ENCODE data around the gene IL1RAPL2.

The IL1RAPL2 gene

DNA sequence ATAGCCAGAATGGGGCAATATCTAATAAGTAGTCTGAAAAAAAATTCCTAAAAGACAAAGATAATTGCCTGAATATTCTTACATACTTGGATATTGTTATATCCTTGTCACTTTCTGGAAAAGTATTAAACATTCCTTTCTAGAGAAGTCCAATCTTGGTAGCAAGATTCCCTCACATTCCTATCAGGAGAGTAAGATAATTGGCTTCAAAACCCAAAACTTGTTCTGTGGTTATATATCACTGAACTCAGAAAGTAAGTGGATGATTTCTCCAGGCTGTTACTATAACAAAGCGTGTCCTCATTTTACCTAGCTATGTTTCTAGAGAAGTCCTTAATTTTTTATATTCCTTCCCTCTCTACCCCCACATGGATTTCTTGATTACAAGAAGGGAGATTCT lies 700.5 kb downstream of the IL1RAPL2 start:
- H3K27ac ChIP-seq = no peak overlapping the region
- TF ChIP-seq, protein P1, sequence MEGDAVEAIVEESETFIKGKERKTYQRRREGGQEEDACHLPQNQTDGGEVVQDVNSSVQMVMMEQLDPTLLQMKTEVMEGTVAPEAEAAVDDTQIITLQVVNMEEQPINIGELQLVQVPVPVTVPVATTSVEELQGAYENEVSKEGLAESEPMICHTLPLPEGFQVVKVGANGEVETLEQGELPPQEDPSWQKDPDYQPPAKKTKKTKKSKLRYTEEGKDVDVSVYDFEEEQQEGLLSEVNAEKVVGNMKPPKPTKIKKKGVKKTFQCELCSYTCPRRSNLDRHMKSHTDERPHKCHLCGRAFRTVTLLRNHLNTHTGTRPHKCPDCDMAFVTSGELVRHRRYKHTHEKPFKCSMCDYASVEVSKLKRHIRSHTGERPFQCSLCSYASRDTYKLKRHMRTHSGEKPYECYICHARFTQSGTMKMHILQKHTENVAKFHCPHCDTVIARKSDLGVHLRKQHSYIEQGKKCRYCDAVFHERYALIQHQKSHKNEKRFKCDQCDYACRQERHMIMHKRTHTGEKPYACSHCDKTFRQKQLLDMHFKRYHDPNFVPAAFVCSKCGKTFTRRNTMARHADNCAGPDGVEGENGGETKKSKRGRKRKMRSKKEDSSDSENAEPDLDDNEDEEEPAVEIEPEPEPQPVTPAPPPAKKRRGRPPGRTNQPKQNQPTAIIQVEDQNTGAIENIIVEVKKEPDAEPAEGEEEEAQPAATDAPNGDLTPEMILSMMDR (conservative IDR thresholded peaks at IDR 0.05; ENCODE audit: low read depth) = no peak
- ChIA-PET POLR2A (ENCODE audit: low non-redundant PET) (no interaction called here), CTCF (no interaction called here)
- no peak for DNase-seq (ENCODE audit: low spot score)

DNA sequence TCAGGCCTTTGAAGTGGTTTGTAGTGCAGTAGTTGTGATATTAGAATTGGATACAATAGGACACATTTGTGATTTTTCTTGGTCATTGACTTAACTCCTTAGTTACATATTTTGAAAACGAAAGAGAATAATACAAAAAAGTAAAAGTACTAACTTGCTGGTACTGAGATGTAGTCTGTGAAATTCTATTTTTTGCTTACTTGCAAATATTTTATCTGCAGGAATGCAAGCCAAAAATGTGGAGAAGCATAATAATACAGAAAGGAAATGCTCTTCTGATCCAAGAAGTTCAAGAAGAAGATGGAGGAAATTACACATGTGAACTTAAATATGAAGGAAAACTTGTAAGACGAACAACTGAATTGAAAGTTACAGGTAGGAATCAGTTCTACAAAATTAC lies 701.2 kb downstream of the IL1RAPL2 start:
- CTCF ChIA-PET = no interaction called here
- no peak overlapping the region for H3K27ac ChIP-seq
- no peak for DNase-seq (ENCODE audit: low spot score)
- POLR2A ChIA-PET (ENCODE audit: low non-redundant PET) = no interaction called here
- TF ChIP-seq, protein P1 (conservative IDR thresholded peaks at IDR 0.05; ENCODE audit: low read depth) = no peak

DNA sequence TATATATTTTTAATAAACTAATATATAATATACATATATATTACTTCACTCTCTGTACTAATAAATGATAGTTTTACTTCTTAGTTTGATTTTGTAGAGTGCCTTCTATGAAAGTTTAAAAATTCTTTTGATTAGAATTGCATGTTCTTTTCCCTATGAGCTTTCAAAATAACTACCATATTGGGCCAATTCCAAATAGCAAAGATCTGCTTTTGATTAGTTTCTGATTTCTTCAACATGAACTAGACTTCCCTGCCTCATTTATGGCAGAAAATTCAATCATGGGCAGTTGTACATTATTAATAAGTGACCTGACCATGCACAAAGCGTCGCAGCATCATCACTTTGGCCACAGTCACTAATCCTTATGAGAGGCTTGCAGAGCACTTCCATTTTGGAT lies 703.4 kb downstream of the IL1RAPL2 start:
- POLR2A ChIA-PET (ENCODE audit: low non-redundant PET) = no interaction called here
- no peak for DNase-seq (ENCODE audit: low spot score)
- CTCF ChIA-PET = interaction anchor here (0.7 kb wide), 1 partner anchor 9 kb away, joined by 3 read pairs; no protein-coding TSS in a partner anchor
- no peak overlapping the region for H3K27ac ChIP-seq
- TF ChIP-seq, protein P1 (conservative IDR thresholded peaks at IDR 0.05; ENCODE audit: low read depth) = no peak

DNA sequence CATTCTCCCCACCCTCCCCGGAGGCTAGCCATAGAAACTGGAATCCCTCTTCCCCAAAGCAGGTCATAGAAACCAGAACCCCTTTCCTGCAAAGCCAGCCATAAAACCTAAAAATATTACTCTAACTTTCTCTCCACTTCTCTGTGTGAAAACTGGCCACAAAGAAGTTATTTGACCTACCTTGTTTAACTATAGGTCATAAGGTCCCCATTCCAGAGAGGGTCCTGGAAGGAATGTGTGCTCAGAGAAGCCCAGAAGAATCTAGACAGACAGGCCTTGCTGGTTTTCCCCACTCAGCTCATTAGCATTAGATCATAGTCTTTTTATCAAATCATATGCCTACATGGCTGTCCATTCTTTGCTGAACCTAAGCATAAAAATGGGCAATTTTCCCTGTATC lies 707.3 kb downstream of the IL1RAPL2 start:
- TF ChIP-seq, protein P1 (conservative IDR thresholded peaks at IDR 0.05; ENCODE audit: low read depth) = no peak
- POLR2A ChIA-PET (ENCODE audit: low non-redundant PET) = no interaction called here
- CTCF ChIA-PET = no interaction called here
- DNase-seq (ENCODE audit: low spot score) = no peak
- H3K27ac ChIP-seq = no peak overlapping the region

DNA sequence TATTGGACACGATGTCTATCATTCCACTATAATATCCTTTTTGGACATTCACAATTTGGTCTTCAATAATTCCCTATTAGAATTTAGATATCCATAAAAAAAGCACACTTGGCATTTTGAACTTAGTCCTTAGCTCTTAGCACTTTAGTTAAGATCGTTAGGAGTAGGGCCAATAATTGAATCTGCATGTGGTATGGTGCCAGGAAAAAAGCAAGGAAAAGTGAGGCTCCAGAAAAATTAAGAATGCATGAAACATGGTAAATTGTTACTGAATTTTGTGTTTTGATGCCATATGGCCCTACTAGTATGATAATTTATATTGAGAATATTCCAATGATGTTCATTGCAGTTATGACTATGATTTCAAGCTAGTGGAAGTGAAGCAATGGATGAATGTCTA lies 708.1 kb downstream of the IL1RAPL2 start:
- DNase-seq (ENCODE audit: low spot score) = no peak
- no peak overlapping the region for H3K27ac ChIP-seq
- TF ChIP-seq, protein P1 (conservative IDR thresholded peaks at IDR 0.05; ENCODE audit: low read depth) = no peak
- ChIA-PET CTCF (no interaction called here), POLR2A (ENCODE audit: low non-redundant PET) (no interaction called here)

DNA sequence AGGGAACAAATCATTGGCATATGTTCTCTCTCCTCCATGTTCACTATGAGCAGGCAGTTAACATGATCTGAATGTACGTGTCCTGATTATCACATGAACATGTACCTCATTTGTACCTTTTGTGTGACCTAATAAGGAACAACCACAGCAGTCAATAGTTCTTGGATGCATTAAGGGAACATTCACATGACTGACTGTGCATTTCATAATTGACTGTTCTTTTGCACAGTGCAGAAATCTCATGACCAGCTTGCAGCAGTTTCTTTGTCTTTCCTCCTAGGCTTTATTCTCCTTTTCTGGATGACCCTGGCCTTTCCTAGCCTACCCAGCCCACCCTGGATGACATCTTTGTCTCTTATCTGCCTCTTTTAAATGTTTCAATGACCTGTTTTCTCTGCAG lies 711.1 kb downstream of the IL1RAPL2 start:
- ChIA-PET CTCF (no interaction called here), POLR2A (ENCODE audit: low non-redundant PET) (no interaction called here)
- no peak overlapping the region for H3K27ac ChIP-seq
- TF ChIP-seq, protein P1 (conservative IDR thresholded peaks at IDR 0.05; ENCODE audit: low read depth) = no peak
- no peak for DNase-seq (ENCODE audit: low spot score)

DNA sequence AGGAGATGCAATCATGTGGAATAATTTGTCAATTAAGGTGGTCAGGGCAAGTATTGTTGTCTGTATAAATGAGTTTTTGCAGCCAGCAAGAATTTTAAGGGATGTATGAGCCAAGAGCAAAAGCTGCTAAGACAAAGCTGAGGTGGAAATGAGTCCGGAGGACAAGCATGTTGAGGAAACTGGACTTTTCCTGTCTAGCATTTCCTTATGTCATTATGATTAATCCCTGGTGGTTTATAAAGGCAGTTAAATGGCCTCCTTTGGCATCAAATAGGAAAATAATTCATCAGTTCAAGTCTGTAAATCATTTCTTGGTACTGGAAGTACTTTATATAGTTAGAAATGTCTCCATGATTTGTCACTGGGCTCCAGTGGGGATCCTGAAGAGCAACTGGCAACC lies 716.1 kb downstream of the IL1RAPL2 start:
- TF ChIP-seq, protein P1 (conservative IDR thresholded peaks at IDR 0.05; ENCODE audit: low read depth) = no peak
- POLR2A ChIA-PET (ENCODE audit: low non-redundant PET) = no interaction called here

More for the DNA sequence above, 716.1 kb downstream of the IL1RAPL2 start:
- no peak for DNase-seq (ENCODE audit: low spot score)
- H3K27ac ChIP-seq = no peak overlapping the region
- CTCF ChIA-PET = no interaction called here

Data from RWPE1 (cell line).